ENCODE data around the gene ELL2. TPM values are rescaled to one million over a fixed set of nuclear protein-coding genes. Genes with fewer than 3 reads are reported as not detected.

ELL2 gene
- total and polyA plus RNA-seq, 9 of the 15 experiments (the other 6 are each of a cell fraction or from before 2014, with no cell fraction given) = 4.3 to 18.3 (median 14.5) TPM

- H3K4me1 ChIP-seq (replicated peaks in 1 of 2; ENCODE audit: control insufficient read depth in 2 of 2, insufficient read depth in 2 of 2, low read length in 2 of 2) = peaks cover 5 to 73% of the 10 kb centered on the region in 2 experiments; a peak in 4 of 5 replicates
- FAIRE-seq (peak; percentile 95), DNase-seq (ENCODE audit: extremely low read depth in 1 of 4, low spot score in 3 of 4) (peak; percentile 59 to 88 (median 68)), ATAC-seq (peak; percentile 81)
- no peaks in the 10 kb centered on the region for H3K9me1 ChIP-seq (ENCODE audit: control insufficient read depth, insufficient read depth, low read length)
- H3K27me3 ChIP-seq (ENCODE audit: control insufficient read depth in 2 of 2, insufficient read depth in 2 of 2, low read length in 2 of 2) = no peaks in the 10 kb centered on the region
- no peaks in the 10 kb centered on the region for H3K9me3 ChIP-seq (replicated peaks; ENCODE audit: control insufficient read depth, insufficient read depth, low read depth, low read length)
- ChIA-PET POLR2A (interaction anchor here (0.6 to 2.5 kb wide), 5 partner anchors 10 to 306 kb away, joined by 3 to 12 read pairs (median 3); no protein-coding TSS in a partner anchor), CTCF (ENCODE audit: low intra/inter-chr PET ratio) (no interaction called here)
- H3K79me2 ChIP-seq (ENCODE audit: control insufficient read depth, insufficient read depth, low read length) = peaks cover 58% of the 10 kb centered on the region
- H3K9ac ChIP-seq (ENCODE audit: insufficient read depth in 1 of 2, low read depth in 2 of 2, low read length in 2 of 2) = peak overlapping the region in 1 of 2 experiments; percentile 42; a peak in 2 of 4 replicates
- no peak overlapping the region for H2AFZ ChIP-seq (ENCODE audit: low read depth, low read length)
- no peak overlapping the region for H3K4me3 ChIP-seq
- peak overlapping the region; percentile 55 for H3K27ac ChIP-seq (ENCODE audit: extremely low read depth, low read depth, low read length)
- intact Hi-C loops (cut with micrococcal nuclease) = loop anchor here (2.0 to 10.0 kb wide), 2 partner anchors 26 to 210 kb away; partner anchors contain the start of gene ELL2
- H3K4me2 ChIP-seq (ENCODE audit: insufficient read depth, low read length) = peak overlapping the region; percentile 27; the same call in 1 of the 2 replicates
- no TSS peak for BruUV-seq (replicated peaks)
- no peaks in the 10 kb centered on the region for H4K20me1 ChIP-seq (replicated peaks; ENCODE audit: control insufficient read depth, insufficient read depth, low read length)
- in situ Hi-C loops (cut with MboI) = no loop called here
- H3K36me3 ChIP-seq (ENCODE audit: control insufficient read depth, insufficient read depth, low read length) = no peaks in the 10 kb centered on the region; the same call in 1 of the 3 replicates
- peak; percentile 35; the same call in 1 of the 2 replicates for TF ChIP-seq NR2C1 (IDR thresholded peaks at IDR 0.05)
- peak; percentile 74 for TF ChIP-seq NR2C1 (tag; IDR thresholded peaks at IDR 0.05)
- 0 out of 2 replicates have a peak, but pooled peaks have one; percentile 14 for TF ChIP-seq MYC (IDR thresholded peaks at IDR 0.05; ENCODE audit: low read depth, low read length)
- no peak for TF ChIP-seq MYC (CRISPR knock-in tag; IDR thresholded peaks at IDR 0.05; ENCODE audit: borderline replicate concordance, low read depth)
- TF ChIP-seq CC2D1A (IDR thresholded peaks at IDR 0.05) = peak; percentile 97
- peak; percentile 90 for TF ChIP-seq LEF1 (IDR thresholded peaks at IDR 0.05)
- peak; percentile 12 for TF ChIP-seq NCOA4 (IDR thresholded peaks at IDR 0.05; ENCODE audit: partially characterized antibody)
- TF ChIP-seq CREB1 (IDR thresholded peaks at IDR 0.05) = peak; percentile 59; the same call in 1 of the 2 replicates
- TF ChIP-seq CREB1 (CRISPR knock-in tag; IDR thresholded peaks at IDR 0.05) = no peak
- no peak for TF ChIP-seq RBM22 (IDR thresholded peaks at IDR 0.05; ENCODE audit: low read depth, low read length, poor library complexity, severe bottlenecking)
- TF ChIP-seq ZNF644 (tag; IDR thresholded peaks at IDR 0.05; ENCODE audit: low read depth) = peak; percentile 84; the same call in 1 of the 2 replicates
- TF ChIP-seq RB1 (IDR thresholded peaks at IDR 0.05; ENCODE audit: low read depth) = no peak; the same call in 1 of the 2 replicates
- TF ChIP-seq SMARCA5 (IDR thresholded peaks at IDR 0.05) = no peak
- no peak for TF ChIP-seq ZBTB34 (CRISPR knock-in tag; IDR thresholded peaks at IDR 0.05)
- no peak for TF ChIP-seq SP1 (CRISPR knock-in tag; IDR thresholded peaks at IDR 0.05)
- TF ChIP-seq, protein P1, sequence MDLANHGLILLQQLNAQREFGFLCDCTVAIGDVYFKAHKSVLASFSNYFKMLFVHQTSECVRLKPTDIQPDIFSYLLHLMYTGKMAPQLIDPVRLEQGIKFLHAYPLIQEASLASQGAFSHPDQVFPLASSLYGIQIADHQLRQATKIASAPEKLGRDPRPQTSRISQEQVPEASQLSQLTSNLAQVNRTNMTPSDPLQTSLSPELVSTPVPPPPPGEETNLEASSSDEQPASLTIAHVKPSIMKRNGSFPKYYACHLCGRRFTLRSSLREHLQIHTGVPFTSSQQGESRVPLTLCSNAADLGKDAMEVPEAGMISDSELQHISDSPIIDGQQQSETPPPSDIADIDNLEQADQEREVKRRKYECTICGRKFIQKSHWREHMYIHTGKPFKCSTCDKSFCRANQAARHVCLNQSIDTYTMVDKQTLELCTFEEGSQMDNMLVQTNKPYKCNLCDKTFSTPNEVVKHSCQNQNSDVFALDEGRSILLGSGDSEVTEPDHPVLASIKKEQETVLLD (IDR thresholded peaks at IDR 0.05) = peak; percentile 89
- TF ChIP-seq SMAD4 (CRISPR knock-in tag; conservative IDR thresholded peaks at IDR 0.05) = peak; percentile 97
- TF ChIP-seq NFIC (IDR thresholded peaks at IDR 0.05) = peak; percentile 91
Measured at GRCh38 chr5:95934207-95934804, 27.3 kb downstream of the ELL2 start.

All from K562 (cell line).